ENCODE measurements around the gene MBD6. TPM values are rescaled to one million over a fixed set of nuclear protein-coding genes. Genes with fewer than 3 reads are reported as not detected.
"Not testable (repeated sequence)": the region's sequence is repeated elsewhere in the genome, so short reads cannot be mapped to it uniquely, and the experiment has no call there.

The MBD6 gene
- total RNA-seq, 5 donors from 2014 or later (not counting 1 experiment from before 2014, with no cell fraction given), result 109 to 122 (median 114) TPM

DNA sequence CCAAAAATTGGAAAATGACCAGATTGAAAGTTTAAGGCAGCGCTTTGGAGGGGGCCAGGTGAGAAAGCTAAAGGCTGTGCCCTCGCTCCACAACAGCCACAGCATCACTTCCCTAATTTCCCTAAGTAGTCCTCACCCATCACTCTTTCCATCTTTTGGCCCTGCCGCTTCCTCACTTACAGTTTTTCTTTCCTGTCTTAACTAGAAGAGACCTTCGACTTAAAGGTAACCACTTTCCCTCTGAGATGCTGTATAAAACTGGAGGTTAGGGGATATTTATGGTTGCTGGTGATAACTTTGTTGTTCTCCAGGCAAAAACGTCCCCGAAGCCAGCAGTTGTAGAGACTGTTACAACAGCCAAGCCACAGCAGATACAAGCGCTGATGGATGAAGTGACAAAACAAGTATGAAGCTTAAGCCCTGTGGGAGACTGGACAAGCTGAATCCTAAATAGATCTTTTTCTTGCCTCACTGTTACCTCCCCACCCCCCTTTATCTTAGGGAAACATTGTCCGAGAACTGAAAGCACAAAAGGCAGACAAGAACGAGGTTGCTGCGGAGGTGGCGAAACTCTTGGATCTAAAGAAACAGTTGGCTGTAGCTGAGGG is 6.6 kb upstream of the MBD6 start:
- no peak overlapping the region for H3K27ac ChIP-seq (ENCODE audit: low read length)
- peaks cover 65% of the 10 kb centered on the region for H3K36me3 Mint-ChIP-seq
- H3K27me3 ChIP-seq (replicated peaks in 1 of 2; ENCODE audit: control insufficient read depth in 2 of 2, extremely low read depth in 1 of 2, insufficient read depth in 2 of 2, low read length in 1 of 2), result no peaks in the 10 kb centered on the region
- POLR2A ChIA-PET, result interaction anchor here (0.9 to 1.9 kb wide), 2 partner anchors 36 kb away, joined by 6 to 7 read pairs; partner anchors contain the start of gene ARHGAP9 (in 1 of the 2)
- H3K27me3 Mint-ChIP-seq, result no peaks in the 10 kb centered on the region
- H3K4me1 Mint-ChIP-seq, result peaks cover 24 to 32% (median 26%) of the 10 kb centered on the region in 3 donors
- H3K4me1 ChIP-seq (ENCODE audit: control insufficient read depth in 1 of 2, extremely low read depth in 1 of 2, insufficient read depth in 2 of 2, low read length in 2 of 2), result peaks cover 7 to 24% of the 10 kb centered on the region in 2 experiments
- H3K9me3 Mint-ChIP-seq, result no peaks in the 10 kb centered on the region
- DNase-seq, result no peak
- peak overlapping the region in 1 of 2 donors; percentile 46 for H3K27ac Mint-ChIP-seq
- H3K4me3 ChIP-seq (ENCODE audit: control insufficient read depth in 1 of 2, extremely low read depth in 1 of 2, low read length in 1 of 2), result no peak overlapping the region
- CTCF ChIA-PET, result interaction anchor here in 1 of 2 donors (0.6 to 0.9 kb wide), 2 partner anchors 57 to 69 kb away, joined by 4 to 5 read pairs; no protein-coding TSS in a partner anchor
- no peak for ATAC-seq (replicated peaks in 1 of 4)
- no peak overlapping the region for H3K4me3 Mint-ChIP-seq
- H3K36me3 ChIP-seq (ENCODE audit: control insufficient read depth in 2 of 2, extremely low read depth in 1 of 2, insufficient read depth in 1 of 2, low read length in 1 of 2), result peaks cover 7 to 64% of the 10 kb centered on the region in 2 donors
- H3K9me3 ChIP-seq, result no peaks in the 10 kb centered on the region
- WGBS (ENCODE audit: insufficient coverage), result 100% methylated on average over 1 of the region's 11 CpGs

DNA sequence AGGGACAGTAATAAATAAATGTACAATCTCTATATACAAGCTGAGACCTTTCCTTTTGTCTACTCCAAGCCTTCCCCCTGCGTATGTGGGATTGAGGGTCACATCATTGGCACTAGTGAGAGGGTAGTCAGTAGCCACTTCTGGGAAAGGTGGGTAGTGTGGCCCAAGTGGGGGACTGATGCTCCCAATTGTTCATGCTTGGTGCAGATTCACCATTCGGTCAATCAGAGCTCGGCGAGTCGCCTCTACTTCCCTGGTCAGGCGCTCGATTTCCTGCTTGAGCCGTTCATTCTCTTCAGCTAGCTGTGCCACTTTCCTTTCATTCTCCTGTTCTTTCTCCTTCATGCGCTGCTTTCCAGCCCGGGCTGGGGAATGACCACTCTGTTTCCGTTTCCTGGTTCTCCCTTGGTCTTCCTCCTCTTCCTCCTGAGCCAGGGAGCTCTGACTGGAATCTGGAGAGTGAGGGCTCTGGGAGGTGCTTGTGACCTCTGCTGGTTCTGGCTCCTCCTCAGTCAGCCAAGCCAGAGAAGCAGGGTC is 5.9 kb upstream of the MBD6 start:
- Histone ChIP-seq H3K27ac (ENCODE audit: low read length) (no peak overlapping the region), H3K4me3 (ENCODE audit: control insufficient read depth in 1 of 2, extremely low read depth in 1 of 2, low read length in 1 of 2) (no peak overlapping the region), H3K4me1 (ENCODE audit: control insufficient read depth in 1 of 2, extremely low read depth in 1 of 2, insufficient read depth in 2 of 2, low read length in 2 of 2) (peaks cover 12 to 31% of the 10 kb centered on the region in 2 experiments), H3K27me3 (replicated peaks in 1 of 2; ENCODE audit: control insufficient read depth in 2 of 2, extremely low read depth in 1 of 2, insufficient read depth in 2 of 2, low read length in 1 of 2) (no peaks in the 10 kb centered on the region), H3K36me3 (ENCODE audit: control insufficient read depth in 2 of 2, extremely low read depth in 1 of 2, insufficient read depth in 1 of 2, low read length in 1 of 2) (peaks cover 5 to 57% of the 10 kb centered on the region in 2 donors), H3K9me3 (no peaks in the 10 kb centered on the region)
- Mint-ChIP-seq H3K36me3 (peaks cover 61% of the 10 kb centered on the region), H3K4me1 (peaks cover 28 to 38% (median 33%) of the 10 kb centered on the region in 3 donors), H3K27me3 (no peaks in the 10 kb centered on the region), H3K27ac (peak overlapping the region in 1 of 2 donors; percentile 99), H3K9me3 (no peaks in the 10 kb centered on the region), H3K4me3 (no peak overlapping the region)
- ChIA-PET POLR2A (interaction anchor here (0.9 to 1.9 kb wide), 3 partner anchors 36 to 39 kb away, joined by 6 to 7 read pairs (median 6); partner anchors contain the start of gene ARHGAP9 (in 1 of the 2)), CTCF (interaction anchor here in 1 of 2 donors (0.6 to 0.7 kb wide), 2 partner anchors 53 to 137 kb away, joined by 3 to 4 read pairs; no protein-coding TSS in a partner anchor)
- WGBS (ENCODE audit: insufficient coverage), result 95% methylated on average over 7 of the region's 11 CpGs
- ATAC-seq (replicated peaks in 1 of 4), result no peak
- no peak for DNase-seq

DNA sequence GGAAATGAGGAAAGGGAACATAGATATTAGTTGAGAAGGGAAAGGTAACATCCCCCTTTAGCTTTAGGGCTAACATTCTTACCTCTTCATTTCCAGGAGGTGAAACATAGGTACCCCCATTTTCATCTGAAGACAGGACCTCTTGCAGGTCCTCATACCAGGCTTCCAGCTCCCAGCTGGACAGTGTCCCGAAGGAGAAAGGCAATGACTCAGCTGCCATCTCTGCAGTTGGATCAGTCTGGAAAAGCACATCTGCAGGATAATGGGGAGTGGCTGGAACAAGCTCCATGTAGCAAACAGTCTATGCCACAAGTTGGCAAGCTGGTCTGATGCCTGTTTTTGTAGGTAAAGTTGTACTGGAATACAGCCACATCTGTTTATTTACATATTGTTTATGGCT is 5.4 kb upstream of the MBD6 start:
- CTCF ChIA-PET, result interaction anchor here (0.6 to 1.2 kb wide), 3 partner anchors 53 to 137 kb away, joined by 3 to 4 read pairs (median 3); no protein-coding TSS in a partner anchor

DNA sequence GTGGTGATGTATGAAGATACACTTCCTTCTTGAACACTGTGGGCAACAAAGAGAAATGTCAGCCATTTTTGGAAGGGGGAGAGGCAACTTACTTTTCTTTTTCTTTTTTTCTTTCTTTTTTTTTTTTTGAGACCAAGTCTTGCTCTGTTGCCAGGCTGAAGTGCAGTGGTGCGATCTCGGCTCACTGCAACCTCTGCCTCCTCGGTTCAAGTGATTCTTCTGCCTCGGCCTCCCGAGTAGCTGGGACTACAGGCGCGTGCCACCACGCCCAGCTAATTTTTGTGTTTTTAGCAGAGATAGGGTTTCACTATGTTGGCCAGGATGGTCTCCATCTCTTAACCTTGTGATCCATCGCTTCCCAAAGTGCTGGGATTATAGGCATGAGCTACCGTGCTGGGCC is 4.9 kb upstream of the MBD6 start:
- POLR2A ChIA-PET, result interaction anchor here (0.7 to 1.9 kb wide), 5 partner anchors 28 to 46 kb away, joined by 3 to 7 read pairs (median 6); partner anchors contain the start of gene ARHGAP9 (in 2 of the 2)
- not testable (repeated sequence) for H3K27me3 ChIP-seq (replicated peaks in 1 of 2; ENCODE audit: control insufficient read depth in 2 of 2, extremely low read depth in 1 of 2, insufficient read depth in 2 of 2, low read length in 1 of 2); H3K9me3 ChIP-seq; H3K27ac ChIP-seq (ENCODE audit: low read length); H3K9me3 Mint-ChIP-seq; H3K27me3 Mint-ChIP-seq; DNase-seq; H3K4me3 ChIP-seq (ENCODE audit: control insufficient read depth in 1 of 2, extremely low read depth in 1 of 2, low read length in 1 of 2); ATAC-seq (replicated peaks in 1 of 4)
- Mint-ChIP-seq H3K4me1 (peaks cover 35 to 45% (median 40%) of the 10 kb centered on the region in 3 donors), H3K27ac (peak overlapping the region; percentile 99 to 100), H3K36me3 (peaks cover 50% of the 10 kb centered on the region), H3K4me3 (peak overlapping the region in 1 of 3 donors; percentile 29)
- CTCF ChIA-PET, result interaction anchor here (0.8 to 1.2 kb wide), 2 partner anchors 66 to 1566 kb away, joined by 3 read pairs; no protein-coding TSS in a partner anchor
- no CpG with 5 or more reads among the region's 10 CpGs for WGBS (ENCODE audit: insufficient coverage)
- Histone ChIP-seq H3K36me3 (ENCODE audit: control insufficient read depth in 2 of 2, extremely low read depth in 1 of 2, insufficient read depth in 1 of 2, low read length in 1 of 2) (peaks cover 4 to 47% of the 10 kb centered on the region in 2 donors), H3K4me1 (ENCODE audit: control insufficient read depth in 1 of 2, extremely low read depth in 1 of 2, insufficient read depth in 2 of 2, low read length in 2 of 2) (peaks cover 16 to 38% of the 10 kb centered on the region in 2 experiments)

More for the DNA sequence above, 5.4 kb upstream of the MBD6 start:
- Histone ChIP-seq H3K9me3 (no peaks in the 10 kb centered on the region), H3K27ac (ENCODE audit: low read length) (no peak overlapping the region), H3K4me1 (ENCODE audit: control insufficient read depth in 1 of 2, extremely low read depth in 1 of 2, insufficient read depth in 2 of 2, low read length in 2 of 2) (peaks cover 16 to 36% of the 10 kb centered on the region in 2 experiments), H3K36me3 (ENCODE audit: control insufficient read depth in 2 of 2, extremely low read depth in 1 of 2, insufficient read depth in 1 of 2, low read length in 1 of 2) (peaks cover 5 to 52% of the 10 kb centered on the region in 2 donors), H3K4me3 (ENCODE audit: control insufficient read depth in 1 of 2, extremely low read depth in 1 of 2, low read length in 1 of 2) (no peak overlapping the region), H3K27me3 (replicated peaks in 1 of 2; ENCODE audit: control insufficient read depth in 2 of 2, extremely low read depth in 1 of 2, insufficient read depth in 2 of 2, low read length in 1 of 2) (no peaks in the 10 kb centered on the region)
- Mint-ChIP-seq H3K36me3 (peaks cover 56% of the 10 kb centered on the region), H3K4me1 (peaks cover 33 to 43% (median 38%) of the 10 kb centered on the region in 3 donors), H3K27ac (peak overlapping the region in 1 of 2 donors; percentile 99), H3K27me3 (no peaks in the 10 kb centered on the region), H3K9me3 (no peaks in the 10 kb centered on the region), H3K4me3 (peak overlapping the region in 2 of 3 donors; percentile 11 to 29)
- ATAC-seq (replicated peaks in 1 of 4) (no peak), DNase-seq (no peak)
- POLR2A ChIA-PET, result interaction anchor here (1.1 to 1.9 kb wide), 3 partner anchors 37 to 45 kb away, joined by 3 to 7 read pairs (median 6); partner anchors contain the start of gene ARHGAP9 (in 1 of the 2)
- WGBS (ENCODE audit: insufficient coverage), result 67% methylated on average over 1 of the region's 1 CpG

DNA sequence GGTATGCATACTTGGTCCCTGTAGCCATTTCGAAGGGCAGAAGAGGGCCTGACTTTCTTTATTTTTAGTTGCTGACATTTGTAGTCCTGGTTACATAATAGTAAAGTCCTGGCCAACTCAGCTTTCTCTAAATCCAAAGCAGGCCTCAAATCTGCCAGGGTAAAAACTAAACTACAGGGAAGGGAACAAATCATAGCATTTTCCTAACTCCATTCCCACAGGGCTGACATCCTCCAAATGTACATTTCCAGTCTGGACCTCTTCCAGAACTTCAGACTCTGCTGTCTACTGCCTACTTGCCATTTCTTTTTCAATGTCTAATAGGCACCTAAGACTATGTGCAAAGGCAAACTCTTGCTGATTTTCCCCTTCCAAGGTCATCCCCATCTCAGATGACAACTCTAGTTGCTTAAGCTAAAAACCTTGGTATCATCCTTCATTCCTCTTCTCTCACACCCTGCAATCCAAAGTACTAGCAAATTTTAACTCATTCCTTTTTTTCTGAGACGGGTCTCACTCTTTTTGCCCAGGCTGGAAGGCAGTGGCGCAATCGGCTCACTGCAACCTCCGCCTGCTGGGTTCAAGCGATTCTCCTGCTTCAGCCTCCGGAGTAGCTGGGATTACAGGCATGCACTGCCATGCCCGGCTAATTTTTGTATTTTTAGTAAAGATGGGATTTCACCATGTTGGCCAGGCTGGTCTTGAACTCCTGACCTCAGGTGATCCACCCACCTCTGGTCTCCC is 4.3 kb upstream of the MBD6 start:
- DNase-seq, result no peak
- Mint-ChIP-seq H3K27me3 (no peaks in the 10 kb centered on the region), H3K36me3 (peaks cover 44% of the 10 kb centered on the region), H3K4me1 (peaks cover 40 to 48% (median 43%) of the 10 kb centered on the region in 3 donors), H3K4me3 (peak overlapping the region; percentile 94 to 98 (median 94)), H3K9me3 (no peaks in the 10 kb centered on the region), H3K27ac (peak overlapping the region; percentile 99 to 100)
- Histone ChIP-seq H3K27me3 (replicated peaks in 1 of 2; ENCODE audit: control insufficient read depth in 2 of 2, extremely low read depth in 1 of 2, insufficient read depth in 2 of 2, low read length in 1 of 2) (no peaks in the 10 kb centered on the region), H3K4me3 (ENCODE audit: control insufficient read depth in 1 of 2, extremely low read depth in 1 of 2, low read length in 1 of 2) (no peak overlapping the region), H3K36me3 (ENCODE audit: control insufficient read depth in 2 of 2, extremely low read depth in 1 of 2, insufficient read depth in 1 of 2, low read length in 1 of 2) (peaks cover 0 to 41% of the 10 kb centered on the region in 2 donors), H3K9me3 (no peaks in the 10 kb centered on the region), H3K4me1 (ENCODE audit: control insufficient read depth in 1 of 2, extremely low read depth in 1 of 2, insufficient read depth in 2 of 2, low read length in 2 of 2) (peaks cover 17 to 42% of the 10 kb centered on the region in 2 experiments), H3K27ac (ENCODE audit: low read length) (peak overlapping the region; percentile 94)
- 93% methylated on average over 6 of the region's 8 CpGs for WGBS (ENCODE audit: insufficient coverage)
- POLR2A ChIA-PET, result interaction anchor here (0.7 to 2.1 kb wide), 5 partner anchors 29 to 46 kb away, joined by 3 to 7 read pairs (median 6); partner anchors contain the start of gene ARHGAP9 (in 2 of the 2)
- CTCF ChIA-PET, result interaction anchor here (0.8 to 1.2 kb wide), 2 partner anchors 65 to 1566 kb away, joined by 3 read pairs; no protein-coding TSS in a partner anchor
- ATAC-seq (replicated peaks in 1 of 4), result no peak
